Activated B cell treated with CpG ODN at 0.5 μM for 24 hours (primary cell): Measurements from ENCODE around the gene DCAF8L1. TPM values are rescaled to one million over a fixed set of nuclear protein-coding genes. Genes with fewer than 3 reads are reported as not detected.
"Not testable (repeated sequence)": the region's sequence is repeated elsewhere in the genome, so short reads cannot be mapped to it uniquely, and the experiment has no call there.

ENCODE experiments used
- ATAC-seq: fragments of 200-7000 bp; cut with Tn5 transposase; one replicate; pipeline ENCODE4 v1.10.0; 2021; ENCODE audit warnings: low read depth, mild to moderate bottlenecking, moderate library complexity
- CTCF ChIA-PET: fragments of 350-600 bp; sonication (Branson Sonifier 250); formaldehyde crosslinking; loops from one replicate; lab custom pipeline; 2021; ENCODE audit warnings: antibody characterized with exemption; lab: Charles Lee
- POLR2A ChIA-PET: fragments of 350-600 bp; sonication (Branson Sonifier 250); formaldehyde crosslinking; loops from one replicate; lab custom pipeline; 2021; ENCODE audit warnings: antibody characterized with exemption; lab: Charles Lee
- DNase-seq: peaks from one replicate; pipeline ENCODE4 v3.0.0; 2022
- H3K27ac Mint-ChIP-seq: one replicate; pipeline ENCODE4 v1.8.0; 2020; ENCODE audit warnings: mixed read lengths
- H3K27me3 Mint-ChIP-seq: one replicate; pipeline ENCODE4 v1.8.0; 2021; ENCODE audit warnings: mixed read lengths
- H3K36me3 Mint-ChIP-seq: one replicate; pipeline ENCODE4 v1.8.0; 2021; ENCODE audit warnings: low read depth, mixed read lengths
- H3K4me1 Mint-ChIP-seq: one replicate; pipeline ENCODE4 v1.8.0; 2021; ENCODE audit warnings: mixed read lengths
- H3K4me3 Mint-ChIP-seq: one replicate; pipeline ENCODE4 v1.8.0; 2020; ENCODE audit warnings: mild to moderate bottlenecking, mixed read lengths
- H3K9me3 Mint-ChIP-seq: one replicate; pipeline ENCODE4 v1.8.0; 2020; ENCODE audit warnings: mixed read lengths
- CTCF ChIP-seq: fragments of 200-600 bp; IDR thresholded peaks from one replicate; pipeline ENCODE4 v1.8.0; 2022; ENCODE audit warnings: antibody characterized with exemption, mild to moderate bottlenecking
- intact Hi-C: fragments of 100-400 bp; cut with micrococcal nuclease; formaldehyde crosslinking; loops from one replicate; pipeline ENCODE4 v1.15.1; 2024
- total RNA-seq: library from RNA; stranded (reverse); gene quantifications from 2 replicates; pipeline ENCODE4 v1.2.3, GENCODE V29; 2022

The DCAF8L1 gene
- total RNA-seq, 1 donor from 2014 or later: not detected

- Mint-ChIP-seq H3K4me3 (no peak overlapping the region), H3K27ac (no peak overlapping the region), H3K27me3 (no peaks in the 10 kb centered on the region), H3K4me1 (no peaks in the 10 kb centered on the region), H3K9me3 (no peaks in the 10 kb centered on the region), H3K36me3 (no peaks in the 10 kb centered on the region)
- intact Hi-C loops: no loop called here
- no peak for ATAC-seq
- DNase-seq: no peak
- TF ChIP-seq CTCF: no peak
- ChIA-PET POLR2A (no interaction called here), CTCF (no interaction called here)
Measured at GRCh38 chrX:27976284-27976683, 5.0 kb downstream of the DCAF8L1 start.

DNA sequence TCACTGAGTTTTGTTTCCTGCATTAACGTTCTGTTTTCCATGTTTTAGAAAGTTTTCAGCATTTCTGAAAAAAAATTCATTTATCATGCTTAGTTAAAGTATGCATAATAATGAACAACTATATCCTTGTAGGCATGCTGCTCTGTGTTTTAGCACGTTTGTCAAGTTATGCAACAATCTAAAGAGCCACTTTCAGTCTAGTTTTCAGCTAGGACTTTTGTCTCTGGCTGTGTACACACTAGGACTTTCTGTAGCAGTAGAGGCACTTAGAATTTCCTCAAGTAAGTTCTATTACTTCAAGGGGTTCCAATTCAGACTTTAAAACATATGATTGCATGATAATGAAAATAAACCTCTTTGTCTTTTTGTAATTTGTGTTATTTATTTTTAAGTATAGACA, 12.4 kb downstream of the DCAF8L1 start:
- H3K9me3 Mint-ChIP-seq: no peaks in the 10 kb centered on the region
- H3K36me3 Mint-ChIP-seq: no peaks in the 10 kb centered on the region
- ATAC-seq (no peak), DNase-seq (no peak)
- no peaks in the 10 kb centered on the region for H3K27me3 Mint-ChIP-seq
- H3K27ac Mint-ChIP-seq: no peak overlapping the region
- intact Hi-C loops: no loop called here
- no peak for TF ChIP-seq CTCF
- H3K4me1 Mint-ChIP-seq: no peaks in the 10 kb centered on the region
- CTCF ChIA-PET: no interaction called here
- POLR2A ChIA-PET: no interaction called here
- H3K4me3 Mint-ChIP-seq: no peak overlapping the region

DNA sequence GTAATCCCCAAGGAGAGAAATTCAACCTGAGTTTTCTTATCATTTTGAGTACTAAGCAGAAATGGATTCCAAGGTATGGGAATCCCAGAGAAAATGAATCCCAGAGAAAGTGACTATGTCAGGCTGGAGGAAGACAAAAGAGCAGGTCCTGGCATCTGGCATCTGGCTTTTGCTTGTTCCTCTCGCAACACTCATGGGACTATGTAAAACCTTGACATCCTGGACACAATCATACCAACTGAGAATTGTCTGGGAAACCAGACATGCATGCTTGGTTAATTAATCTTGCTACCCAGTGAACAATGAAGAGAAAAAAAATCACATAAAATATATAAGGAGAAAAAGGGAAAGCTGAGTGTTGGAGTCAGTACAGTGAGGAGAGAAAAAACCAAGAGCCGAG, 12.9 kb downstream of the DCAF8L1 start:
- Mint-ChIP-seq H3K4me3 (no peak overlapping the region), H3K27ac (no peak overlapping the region), H3K27me3 (no peaks in the 10 kb centered on the region), H3K9me3 (no peaks in the 10 kb centered on the region), H3K4me1 (no peaks in the 10 kb centered on the region), H3K36me3 (no peaks in the 10 kb centered on the region)
- DNase-seq (no peak), ATAC-seq (no peak)
- ChIA-PET CTCF (no interaction called here), POLR2A (no interaction called here)
- intact Hi-C loops: no loop called here
- no peak for TF ChIP-seq CTCF

DNA sequence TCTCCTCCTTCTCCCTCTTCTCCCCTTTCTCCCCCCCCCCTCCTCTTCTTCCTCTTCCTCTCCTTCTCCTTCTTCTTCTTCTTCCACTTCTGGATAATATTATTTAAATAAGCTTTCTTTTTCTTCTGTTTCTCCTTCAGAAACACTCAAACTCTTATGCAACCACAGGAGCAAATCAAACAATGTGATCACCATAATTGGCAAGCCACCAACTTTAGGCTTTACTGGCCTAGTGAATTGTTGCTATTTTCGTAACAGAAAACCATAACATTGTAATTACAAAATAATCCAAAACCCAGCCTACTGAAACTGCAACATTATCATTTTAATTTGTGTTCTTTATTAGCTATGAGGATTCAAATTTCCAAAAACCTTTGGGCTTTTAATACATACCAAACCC, 14.3 kb downstream of the DCAF8L1 start:
- TF ChIP-seq CTCF: no peak
- ChIA-PET CTCF (no interaction called here), POLR2A (no interaction called here)
- ATAC-seq (no peak), DNase-seq (no peak)
- no peaks in the 10 kb centered on the region for H3K36me3 Mint-ChIP-seq
- H3K9me3 Mint-ChIP-seq: no peaks in the 10 kb centered on the region
- no peaks in the 10 kb centered on the region for H3K27me3 Mint-ChIP-seq
- no peak overlapping the region for H3K4me3 Mint-ChIP-seq
- no peaks in the 10 kb centered on the region for H3K4me1 Mint-ChIP-seq
- H3K27ac Mint-ChIP-seq: no peak overlapping the region
- intact Hi-C loops: no loop called here

GRCh38 chrX:27966492-27966891, 14.8 kb downstream of the DCAF8L1 start:
- H3K27me3 Mint-ChIP-seq: no peaks in the 10 kb centered on the region
- ATAC-seq (no peak), DNase-seq (no peak)
- H3K4me3 Mint-ChIP-seq: no peak overlapping the region
- TF ChIP-seq CTCF: no peak
- H3K4me1 Mint-ChIP-seq: no peaks in the 10 kb centered on the region
- no peaks in the 10 kb centered on the region for H3K36me3 Mint-ChIP-seq
- ChIA-PET POLR2A (no interaction called here), CTCF (no interaction called here)
- no peak overlapping the region for H3K27ac Mint-ChIP-seq
- intact Hi-C loops: no loop called here
- no peaks in the 10 kb centered on the region for H3K9me3 Mint-ChIP-seq

DNA sequence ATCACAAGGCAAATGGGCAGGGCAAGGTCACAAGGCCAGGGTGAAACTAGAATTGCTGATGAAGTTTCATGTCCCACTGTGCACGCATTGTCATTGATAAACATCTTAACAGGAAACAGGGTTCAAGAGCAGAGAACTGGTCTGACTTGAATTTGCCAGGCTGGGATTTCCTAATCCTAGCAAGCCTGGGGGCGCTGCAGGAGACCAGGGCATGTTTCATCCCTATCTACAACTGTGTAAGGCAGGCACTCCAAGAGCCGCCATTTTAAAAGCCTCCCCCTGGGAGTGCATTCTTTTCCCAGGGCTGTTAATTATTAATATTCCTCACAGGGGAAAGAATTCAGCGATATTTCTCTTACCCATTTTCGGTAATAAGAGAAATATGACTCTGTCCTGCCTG, 15.9 kb downstream of the DCAF8L1 start:
- intact Hi-C loops, DNase-seq, H3K36me3 Mint-ChIP-seq, H3K4me1 Mint-ChIP-seq, POLR2A ChIA-PET, CTCF ChIA-PET, H3K9me3 Mint-ChIP-seq, H3K4me3 Mint-ChIP-seq, H3K27me3 Mint-ChIP-seq, H3K27ac Mint-ChIP-seq, ATAC-seq: not testable (repeated sequence)
